ENCODE results near the gene GNAS-AS1.

GNAS-AS1 gene

DNA sequence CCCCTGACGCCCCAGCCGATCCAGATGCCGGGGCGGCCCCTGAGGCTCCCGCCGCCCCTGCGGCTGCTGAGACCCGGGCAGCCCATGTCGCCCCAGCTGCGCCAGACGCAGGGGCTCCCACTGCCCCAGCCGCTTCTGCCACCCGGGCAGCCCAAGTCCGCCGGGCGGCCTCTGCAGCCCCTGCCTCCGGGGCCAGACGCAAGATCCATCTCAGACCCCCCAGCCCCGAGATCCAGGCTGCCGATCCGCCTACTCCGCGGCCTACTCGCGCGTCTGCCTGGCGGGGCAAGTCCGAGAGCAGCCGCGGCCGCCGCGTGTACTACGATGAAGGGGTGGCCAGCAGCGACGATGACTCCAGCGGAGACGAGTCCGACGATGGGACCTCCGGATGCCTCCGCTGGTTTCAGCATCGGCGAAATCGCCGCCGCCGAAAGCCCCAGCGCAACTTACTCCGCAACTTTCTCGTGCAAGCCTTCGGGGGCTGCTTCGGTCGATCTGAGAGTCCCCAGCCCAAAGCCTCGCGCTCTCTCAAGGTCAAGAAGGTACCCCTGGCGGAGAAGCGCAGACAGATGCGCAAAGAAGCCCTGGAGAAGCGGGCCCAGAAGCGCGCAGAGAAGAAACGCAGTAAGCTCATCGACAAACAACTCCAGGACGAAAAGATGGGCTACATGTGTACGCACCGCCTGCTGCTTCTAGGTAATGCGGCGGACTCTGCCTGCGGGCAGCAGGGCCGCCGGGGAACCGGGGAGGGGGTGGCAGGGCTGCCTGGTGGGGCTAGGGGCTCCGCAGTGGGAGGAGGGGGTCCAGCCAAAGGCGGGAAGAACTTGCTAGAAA is 4.2 kb upstream of the GNAS-AS1 start:
- H2AFZ ChIP-seq (ENCODE audit: insufficient read depth, low read length, poor library complexity), result no peak overlapping the region
- H3K4me2 ChIP-seq (ENCODE audit: low read length), result peak overlapping the region; percentile 70
- H3K4me3 ChIP-seq (ENCODE audit: low read depth, low read length), result peak overlapping the region; percentile 10
- no peak overlapping the region for H3K27ac ChIP-seq (ENCODE audit: low read depth, low read length)
- no peak overlapping the region for H2BK12ac ChIP-seq (ENCODE audit: low read length)
- peaks cover 25% of the 10 kb centered on the region for H3K27me3 ChIP-seq (ENCODE audit: insufficient read depth, low read length)
- H2BK120ac ChIP-seq (ENCODE audit: insufficient read depth, low read length, poor library complexity), result peak overlapping the region; percentile 41
- peaks cover 14% of the 10 kb centered on the region for H3K9me3 ChIP-seq (ENCODE audit: insufficient read depth, low read depth, low read length)
- no peak overlapping the region for H3K4ac ChIP-seq (ENCODE audit: low read depth, low read length)
- H4K12ac ChIP-seq (ENCODE audit: low read depth, low read length), result no peak overlapping the region
- no peaks in the 10 kb centered on the region for H3K36me3 ChIP-seq (ENCODE audit: control insufficient read depth in 1 of 2, insufficient read depth in 2 of 2, low read length in 2 of 2)
- H3K79me1 ChIP-seq (ENCODE audit: low read length), result peaks cover 9% of the 10 kb centered on the region
- H3K14ac ChIP-seq (ENCODE audit: low read length), result no peak overlapping the region
- H3K23ac ChIP-seq (ENCODE audit: low read length), result no peak overlapping the region
- peak overlapping the region; percentile 8 for H3K18ac ChIP-seq (ENCODE audit: low read length)
- no peak overlapping the region for H4K8ac ChIP-seq (ENCODE audit: low read depth, low read length)
- H2AK5ac ChIP-seq (ENCODE audit: low read length), result no peak overlapping the region
- DNase-seq, result peak in 1 of 2 donors; percentile 12
- peak overlapping the region; percentile 59 for H4K91ac ChIP-seq (ENCODE audit: low read depth, low read length)
- whole genome bisulfite sequencing (ENCODE audit: extremely low coverage, insufficient coverage, insufficient read length), result no CpG with 5 or more reads among the region's 75 CpGs
- H3K9ac ChIP-seq (ENCODE audit: low read length), result no peak overlapping the region
- H2BK5ac ChIP-seq (ENCODE audit: low read depth, low read length, poor library complexity), result no peak overlapping the region
- peaks cover 5% of the 10 kb centered on the region for H3K79me2 ChIP-seq (ENCODE audit: control insufficient read depth, insufficient read depth, low read length, poor library complexity)
- peaks cover 11 to 17% of the 10 kb centered on the region in 2 experiments for H3K4me1 ChIP-seq (ENCODE audit: control insufficient read depth in 1 of 2, insufficient read depth in 2 of 2, low read length in 2 of 2)

DNA sequence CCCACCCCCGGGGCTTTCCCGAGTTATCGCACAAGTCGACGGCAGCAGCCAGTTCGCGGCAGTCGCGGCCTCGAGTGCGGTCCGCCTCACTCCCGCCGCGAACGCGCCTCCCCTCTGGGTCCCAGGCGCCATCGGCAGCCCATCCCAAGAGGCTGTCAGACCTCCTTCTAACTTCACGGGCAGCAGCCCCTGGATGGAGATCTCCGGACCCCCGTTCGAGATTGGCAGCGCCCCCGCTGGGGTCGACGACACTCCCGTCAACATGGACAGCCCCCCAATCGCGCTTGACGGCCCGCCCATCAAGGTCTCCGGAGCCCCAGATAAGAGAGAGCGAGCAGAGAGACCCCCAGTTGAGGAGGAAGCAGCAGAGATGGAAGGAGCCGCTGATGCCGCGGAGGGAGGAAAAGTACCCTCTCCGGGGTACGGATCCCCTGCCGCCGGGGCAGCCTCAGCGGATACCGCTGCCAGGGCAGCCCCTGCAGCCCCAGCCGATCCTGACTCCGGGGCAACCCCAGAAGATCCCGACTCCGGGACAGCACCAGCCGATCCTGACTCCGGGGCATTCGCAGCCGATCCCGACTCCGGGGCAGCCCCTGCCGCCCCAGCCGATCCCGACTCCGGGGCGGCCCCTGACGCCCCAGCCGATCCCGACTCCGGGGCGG is 3.4 kb upstream of the GNAS-AS1 start:
- H4K91ac ChIP-seq (ENCODE audit: low read depth, low read length), result no peak overlapping the region
- WGBS (ENCODE audit: extremely low coverage, insufficient coverage, insufficient read length), result no CpG with 5 or more reads among the region's 63 CpGs

GRCh38 chr20:58853466-58853865 is 2.8 kb upstream of the GNAS-AS1 start:
- no peak overlapping the region for H3K4me2 ChIP-seq (ENCODE audit: low read length)

More for the DNA sequence above, 3.4 kb upstream of the GNAS-AS1 start:
- Histone ChIP-seq H2BK5ac (ENCODE audit: low read depth, low read length, poor library complexity) (no peak overlapping the region), H3K4ac (ENCODE audit: low read depth, low read length) (no peak overlapping the region), H2BK120ac (ENCODE audit: insufficient read depth, low read length, poor library complexity) (no peak overlapping the region), H3K36me3 (ENCODE audit: control insufficient read depth in 1 of 2, insufficient read depth in 2 of 2, low read length in 2 of 2) (no peaks in the 10 kb centered on the region), H3K79me1 (ENCODE audit: low read length) (peaks cover 9% of the 10 kb centered on the region), H3K79me2 (ENCODE audit: control insufficient read depth, insufficient read depth, low read length, poor library complexity) (peaks cover 5% of the 10 kb centered on the region), H3K14ac (ENCODE audit: low read length) (no peak overlapping the region), H3K9ac (ENCODE audit: low read length) (no peak overlapping the region), H2BK12ac (ENCODE audit: low read length) (no peak overlapping the region), H2AK5ac (ENCODE audit: low read length) (no peak overlapping the region), H3K4me1 (ENCODE audit: control insufficient read depth in 1 of 2, insufficient read depth in 2 of 2, low read length in 2 of 2) (peaks cover 11 to 17% of the 10 kb centered on the region in 2 experiments), H3K18ac (ENCODE audit: low read length) (no peak overlapping the region), H2AFZ (ENCODE audit: insufficient read depth, low read length, poor library complexity) (no peak overlapping the region), H3K9me3 (ENCODE audit: insufficient read depth, low read depth, low read length) (peaks cover 14% of the 10 kb centered on the region), H4K8ac (ENCODE audit: low read depth, low read length) (no peak overlapping the region), H3K4me2 (ENCODE audit: low read length) (peak overlapping the region; percentile 70), H3K4me3 (ENCODE audit: low read depth, low read length) (no peak overlapping the region), H3K27me3 (ENCODE audit: insufficient read depth, low read length) (peaks cover 25% of the 10 kb centered on the region), H3K27ac (ENCODE audit: low read depth, low read length) (no peak overlapping the region), H4K12ac (ENCODE audit: low read depth, low read length) (no peak overlapping the region), H3K23ac (ENCODE audit: low read length) (no peak overlapping the region)
- DNase-seq, result no peak

GRCh38 chr20:58852543-58853271 is 2.0 kb upstream of the GNAS-AS1 start, which contains the start of gene GNAS:
TSS of gene GNAS (plus strand) at chr20:58852716.
- peak within 1 kb of the TSS; percentile 16 for H3K4me3 ChIP-seq (ENCODE audit: low read depth, low read length)
- H2AK5ac ChIP-seq (ENCODE audit: low read length), result no peak within 1 kb of the TSS
- no peak within 1 kb of the TSS for H4K12ac ChIP-seq (ENCODE audit: low read depth, low read length)
- no peak within 1 kb of the TSS for H3K4ac ChIP-seq (ENCODE audit: low read depth, low read length)
- H3K27ac ChIP-seq (ENCODE audit: low read depth, low read length), result no peak within 1 kb of the TSS
- H2AFZ ChIP-seq (ENCODE audit: insufficient read depth, low read length, poor library complexity), result peak within 1 kb of the TSS; percentile 17
- DNase-seq, result peak; percentile 23 to 59
- H4K91ac ChIP-seq (ENCODE audit: low read depth, low read length), result no peak within 1 kb of the TSS
- peak within 1 kb of the TSS; percentile 70 for H3K4me2 ChIP-seq (ENCODE audit: low read length)
- peaks cover 11 to 17% of the 10 kb centered on the region in 2 experiments for H3K4me1 ChIP-seq (ENCODE audit: control insufficient read depth in 1 of 2, insufficient read depth in 2 of 2, low read length in 2 of 2)
- H2BK5ac ChIP-seq (ENCODE audit: low read depth, low read length, poor library complexity), result no peak within 1 kb of the TSS
- no peak within 1 kb of the TSS for H2BK12ac ChIP-seq (ENCODE audit: low read length)
- H3K27me3 ChIP-seq (ENCODE audit: insufficient read depth, low read length), result peaks cover 25% of the 10 kb centered on the region
- peaks cover 5% of the 10 kb centered on the region for H3K79me2 ChIP-seq (ENCODE audit: control insufficient read depth, insufficient read depth, low read length, poor library complexity)
- peaks cover 14% of the 10 kb centered on the region for H3K9me3 ChIP-seq (ENCODE audit: insufficient read depth, low read depth, low read length)
- no peak within 1 kb of the TSS for H3K14ac ChIP-seq (ENCODE audit: low read length)
- H3K18ac ChIP-seq (ENCODE audit: low read length), result no peak within 1 kb of the TSS
- no CpG with 5 or more reads among the region's 35 CpGs for WGBS (ENCODE audit: extremely low coverage, insufficient coverage, insufficient read length)
- H3K23ac ChIP-seq (ENCODE audit: low read length), result no peak within 1 kb of the TSS
- H3K79me1 ChIP-seq (ENCODE audit: low read length), result peaks cover 9% of the 10 kb centered on the region
- no peak within 1 kb of the TSS for H3K9ac ChIP-seq (ENCODE audit: low read length)
- H2BK120ac ChIP-seq (ENCODE audit: insufficient read depth, low read length, poor library complexity), result no peak within 1 kb of the TSS
- no peak within 1 kb of the TSS for H4K8ac ChIP-seq (ENCODE audit: low read depth, low read length)
- H3K36me3 ChIP-seq (ENCODE audit: control insufficient read depth in 1 of 2, insufficient read depth in 2 of 2, low read length in 2 of 2), result no peaks in the 10 kb centered on the region

More at GRCh38 chr20:58853466-58853865, 2.8 kb upstream of the GNAS-AS1 start:
- Histone ChIP-seq H3K79me2 (ENCODE audit: control insufficient read depth, insufficient read depth, low read length, poor library complexity) (peaks cover 5% of the 10 kb centered on the region), H3K27me3 (ENCODE audit: insufficient read depth, low read length) (peaks cover 25% of the 10 kb centered on the region), H3K36me3 (ENCODE audit: control insufficient read depth in 1 of 2, insufficient read depth in 2 of 2, low read length in 2 of 2) (no peaks in the 10 kb centered on the region), H3K9ac (ENCODE audit: low read length) (no peak overlapping the region), H3K23ac (ENCODE audit: low read length) (no peak overlapping the region), H4K91ac (ENCODE audit: low read depth, low read length) (no peak overlapping the region), H2AK5ac (ENCODE audit: low read length) (no peak overlapping the region), H4K8ac (ENCODE audit: low read depth, low read length) (no peak overlapping the region), H3K14ac (ENCODE audit: low read length) (no peak overlapping the region), H2AFZ (ENCODE audit: insufficient read depth, low read length, poor library complexity) (no peak overlapping the region), H3K79me1 (ENCODE audit: low read length) (peaks cover 9% of the 10 kb centered on the region), H2BK120ac (ENCODE audit: insufficient read depth, low read length, poor library complexity) (no peak overlapping the region), H3K4me1 (ENCODE audit: control insufficient read depth in 1 of 2, insufficient read depth in 2 of 2, low read length in 2 of 2) (peaks cover 11 to 17% of the 10 kb centered on the region in 2 experiments), H2BK12ac (ENCODE audit: low read length) (no peak overlapping the region), H3K4ac (ENCODE audit: low read depth, low read length) (no peak overlapping the region), H3K9me3 (ENCODE audit: insufficient read depth, low read depth, low read length) (peaks cover 14% of the 10 kb centered on the region), H3K27ac (ENCODE audit: low read depth, low read length) (no peak overlapping the region), H3K18ac (ENCODE audit: low read length) (no peak overlapping the region), H3K4me3 (ENCODE audit: low read depth, low read length) (no peak overlapping the region), H2BK5ac (ENCODE audit: low read depth, low read length, poor library complexity) (no peak overlapping the region), H4K12ac (ENCODE audit: low read depth, low read length) (no peak overlapping the region)
- DNase-seq, result no peak
- no CpG with 5 or more reads among the region's 6 CpGs for WGBS (ENCODE audit: extremely low coverage, insufficient coverage, insufficient read length)

Data from trophoblast cell (in vitro differentiated cells and primary cell).